ENCODE data around the gene PCBP2. TPM values are rescaled to one million over a fixed set of nuclear protein-coding genes. Genes with fewer than 3 reads are reported as not detected.

Gene PCBP2
- total RNA-seq, 1 donor from 2014 or later: 377 TPM

DNA sequence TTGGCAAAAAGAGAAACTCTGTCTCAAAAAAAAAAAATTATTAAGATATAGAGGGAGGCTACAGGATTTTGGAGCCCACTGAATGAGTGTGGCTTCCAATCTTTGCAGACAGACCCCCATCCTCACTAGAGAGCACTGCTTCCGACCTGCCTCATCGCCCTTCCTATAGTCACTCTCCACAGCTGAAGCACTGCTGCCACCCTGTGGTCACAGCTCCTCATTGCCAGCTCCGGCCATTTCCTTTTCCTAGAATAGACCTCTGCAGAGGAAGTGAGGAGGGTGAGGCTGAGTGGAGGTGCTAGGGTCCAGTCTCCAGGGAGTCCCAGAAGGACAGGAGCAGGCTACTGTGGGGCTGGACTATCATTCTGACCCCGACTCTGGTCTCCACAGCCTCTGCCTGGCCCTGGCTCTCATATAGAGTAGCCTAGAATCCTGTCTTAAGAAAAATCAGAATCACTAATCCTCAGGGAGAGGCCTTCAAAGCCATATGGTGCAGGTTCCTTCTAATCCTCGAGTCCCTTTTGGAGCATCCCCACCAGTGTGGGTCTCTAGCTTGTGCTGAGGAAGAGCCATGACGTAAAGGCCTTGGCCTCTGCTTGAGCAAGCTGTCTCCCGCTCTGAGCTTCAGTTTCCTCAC lies 56.8 kb downstream of the PCBP2 start:
- no peak for DNase-seq (ENCODE audit: low read depth, low spot score)

DNA sequence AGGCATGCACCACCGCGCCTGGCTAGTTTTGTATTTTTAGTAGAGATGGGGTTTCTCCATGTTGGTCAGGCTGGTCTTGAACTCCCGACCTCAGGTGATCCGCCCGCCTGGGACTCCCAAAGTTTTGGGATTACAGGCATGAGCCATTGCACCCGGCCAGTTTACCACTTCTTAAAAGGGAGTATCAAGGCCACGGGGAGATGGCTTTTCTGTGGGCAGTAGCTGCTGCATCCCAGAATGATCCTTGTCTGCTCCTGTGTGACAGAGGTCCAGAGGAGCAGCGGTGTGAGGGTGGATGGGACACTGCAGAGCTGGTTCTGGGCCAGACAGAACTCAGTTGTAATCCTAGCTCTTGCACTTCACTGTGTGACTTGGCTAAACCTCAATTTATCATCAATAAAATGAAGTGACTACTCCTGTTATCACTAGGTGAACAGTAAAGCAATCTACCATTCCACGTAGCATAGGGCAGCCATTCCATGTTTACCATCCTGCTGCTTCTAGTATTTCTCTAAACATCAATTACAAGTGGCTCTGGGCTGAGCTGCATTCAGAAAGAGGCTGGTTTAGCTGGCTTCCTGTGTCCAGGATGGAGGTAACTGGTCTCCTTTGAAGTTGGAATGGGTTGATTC lies 58.4 kb downstream of the PCBP2 start:
- DNase-seq (ENCODE audit: low read depth, low spot score): no peak

- no peak for DNase-seq (ENCODE audit: low read depth, low spot score)
Measured at GRCh38 chr12:53513712-53514410, 62.0 kb downstream of the PCBP2 start.

GRCh38 chr12:53514628-53515290 lies 62.9 kb downstream of the PCBP2 start:
- no peak for DNase-seq (ENCODE audit: low read depth, low spot score)

DNA sequence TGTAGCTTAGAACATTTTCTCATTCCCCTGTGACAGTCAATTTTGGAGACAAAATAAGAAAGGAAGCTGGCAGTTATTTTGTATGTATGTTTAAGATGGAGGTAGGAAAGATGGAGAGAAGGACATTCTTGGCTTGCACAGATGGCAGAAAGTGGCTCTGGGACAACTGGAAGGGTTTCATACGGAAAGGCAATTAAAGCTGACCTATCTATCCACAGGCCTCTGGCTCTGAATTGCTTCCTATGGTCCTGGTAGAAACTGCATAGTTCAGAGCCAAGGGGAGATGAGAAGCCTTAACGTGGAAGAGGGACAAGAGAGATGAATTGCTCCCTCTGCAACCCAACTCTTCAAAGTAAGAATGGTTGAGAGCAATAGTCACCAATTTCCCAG lies 63.4 kb downstream of the PCBP2 start:
- no peak for DNase-seq (ENCODE audit: low read depth, low spot score)

GRCh38 chr12:53516758-53517455 lies 65.0 kb downstream of the PCBP2 start:
- no peak for DNase-seq (ENCODE audit: low read depth, low spot score)

DNA sequence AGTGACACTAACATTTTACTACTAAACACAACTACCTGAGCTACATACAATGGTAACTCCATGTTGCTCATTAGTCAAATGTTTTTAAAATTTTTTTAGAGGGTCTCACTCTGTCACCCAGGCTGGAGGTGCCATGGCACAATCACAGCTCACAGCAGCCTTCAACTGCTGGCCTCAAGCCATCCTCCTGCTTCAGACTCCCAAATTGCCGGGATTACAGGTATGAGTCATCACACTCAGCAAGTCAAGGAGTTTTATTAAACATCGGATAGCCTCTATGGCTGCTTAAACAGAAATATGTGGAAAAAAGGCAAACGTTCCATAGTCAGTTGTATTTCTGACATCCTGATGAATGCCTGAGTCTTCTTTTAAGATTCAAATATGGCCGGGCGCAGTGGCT lies 66.5 kb downstream of the PCBP2 start:
- DNase-seq (ENCODE audit: low read depth, low spot score): no peak

- no peak for DNase-seq (ENCODE audit: low read depth, low spot score)
Measured at GRCh38 chr12:53523131-53523530, 71.2 kb downstream of the PCBP2 start.

DNA sequence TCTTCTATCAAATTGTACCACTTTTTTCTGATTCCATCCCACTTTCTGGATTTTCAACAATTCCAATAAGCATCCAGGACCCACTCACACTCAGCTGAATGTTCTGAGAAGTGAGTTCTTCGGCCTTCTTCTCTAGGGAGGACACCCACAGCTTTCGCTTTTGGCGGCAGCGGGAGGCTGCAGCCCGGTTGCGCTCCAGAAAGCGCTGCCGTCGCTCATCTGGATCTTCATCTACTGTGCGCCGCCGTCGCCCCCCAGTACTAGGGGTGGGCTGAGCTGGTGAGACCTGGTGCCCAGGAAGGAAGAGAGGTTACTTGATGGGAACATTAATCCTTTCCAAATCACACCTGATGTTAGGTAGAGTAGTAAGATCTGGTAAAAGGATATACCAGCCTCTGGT lies 72.6 kb downstream of the PCBP2 start:
- DNase-seq (ENCODE audit: low read depth, low spot score): no peak

GRCh38 chr12:53530061-53530460 lies 78.2 kb downstream of the PCBP2 start:
- no peak for DNase-seq (ENCODE audit: low read depth, low spot score)

Other genes with a start within 250 kb of the PCBP2 start
- 0.42 TPM in 1 of 2 replicates, not detected in the other for gene ITGB7, start 244.9 kb upstream of the PCBP2 start, total RNA-seq
- 4.2 and 7.4 TPM in 2 replicates for gene RARG, start 219.9 kb upstream of the PCBP2 start, total RNA-seq
- gene ESPL1, start 183.8 kb upstream of the PCBP2 start, total RNA-seq: 6.7 and 14.6 TPM in 2 replicates
- gene PFDN5, start 156.6 kb upstream of the PCBP2 start, total RNA-seq: 382 and 446 TPM in 2 replicates
- 50.5 and 54.3 TPM in 2 replicates for gene MYG1, start 152.4 kb upstream of the PCBP2 start, total RNA-seq
- 36.7 and 44.2 TPM in 2 replicates for gene AAAS, start 130.5 kb upstream of the PCBP2 start, total RNA-seq
- not detected in 2 replicates for gene SP7, start 115.7 kb upstream of the PCBP2 start, total RNA-seq
- 27.4 and 44.1 TPM in 2 replicates for gene SP1, start 71.9 kb upstream of the PCBP2 start, total RNA-seq
- not detected in 2 replicates for gene AMHR2, start 28.2 kb upstream of the PCBP2 start, total RNA-seq
- 24.3 and 26.2 TPM in 2 replicates for gene PRR13, start 10.4 kb upstream of the PCBP2 start, total RNA-seq
- 18.3 and 20.9 TPM in 2 replicates for gene MAP3K12, start 47.4 kb downstream of the PCBP2 start, total RNA-seq
- gene TARBP2, start 49.2 kb downstream of the PCBP2 start, total RNA-seq: 60.3 and 69.8 TPM in 2 replicates
- gene NPFF, start 55.4 kb downstream of the PCBP2 start, total RNA-seq: not detected in 2 replicates
- 10.5 and 12.1 TPM in 2 replicates for gene ATF7, start 174.3 kb downstream of the PCBP2 start, total RNA-seq
- gene ATP5MC2, start 224.0 kb downstream of the PCBP2 start, total RNA-seq: 103 and 144 TPM in 2 replicates

Data from pulmonary artery endothelial cell (primary cell).